HG02885 (cell line): ENCODE results near the gene ADAMTS2.

Source experiments
- ATAC-seq: cut with Tn5 transposase; IDR thresholded peaks from one replicate; pipeline ENCODE4 v1.9.1; 2021; ENCODE audit warnings: mild to moderate bottlenecking; ENCODE audit not compliant: unreplicated experiment, poor library complexity

The ADAMTS2 gene

GRCh38 chr5:179207920-179208705 is 137.1 kb downstream of the ADAMTS2 start:
- ATAC-seq = no peak

DNA sequence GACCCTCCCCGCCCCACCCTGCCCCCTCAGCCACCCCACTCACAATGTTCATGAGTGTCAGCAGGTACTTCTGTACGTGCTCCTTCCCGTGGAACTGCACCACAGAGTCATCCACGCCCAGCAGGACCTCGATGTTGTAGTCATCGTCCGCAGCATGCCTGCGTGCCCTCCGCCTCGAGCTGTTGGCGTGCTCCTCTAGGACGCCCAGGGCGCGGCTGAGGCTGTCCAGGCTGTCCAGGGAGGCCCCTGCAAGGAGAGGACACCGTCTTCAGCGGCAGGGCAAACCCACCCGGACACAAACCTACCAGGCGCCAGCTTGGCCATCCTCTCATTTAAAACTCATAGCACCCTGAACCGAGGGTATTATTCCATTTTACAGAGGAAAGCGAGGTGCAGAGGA is 137.8 kb downstream of the ADAMTS2 start:
- ATAC-seq = no peak

- no peak for ATAC-seq
These were observed 138.9 kb downstream of the ADAMTS2 start for GRCh38 chr5:179206366-179206765.

GRCh38 chr5:179205277-179205676 is 140.0 kb downstream of the ADAMTS2 start:
- no peak for ATAC-seq

DNA sequence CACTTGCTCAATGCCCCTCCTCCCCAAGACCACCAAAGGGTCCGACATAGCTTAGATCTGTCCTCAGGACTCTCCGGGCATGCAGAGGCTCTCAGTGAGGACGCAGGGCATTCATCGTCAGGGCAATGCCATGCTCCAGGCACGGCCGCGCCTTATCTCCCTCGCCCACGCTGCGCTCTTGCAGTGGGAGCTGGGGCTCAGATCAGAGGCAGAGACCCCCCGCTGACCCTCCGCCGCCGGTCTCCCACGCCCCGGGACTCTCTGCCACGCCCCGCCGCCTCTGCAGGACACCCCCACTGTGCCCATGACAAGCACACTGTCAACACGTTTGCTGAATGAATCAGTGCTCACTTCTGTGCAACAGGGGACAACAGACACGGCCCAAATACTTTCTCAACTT is 140.7 kb downstream of the ADAMTS2 start:
- no peak for ATAC-seq

DNA sequence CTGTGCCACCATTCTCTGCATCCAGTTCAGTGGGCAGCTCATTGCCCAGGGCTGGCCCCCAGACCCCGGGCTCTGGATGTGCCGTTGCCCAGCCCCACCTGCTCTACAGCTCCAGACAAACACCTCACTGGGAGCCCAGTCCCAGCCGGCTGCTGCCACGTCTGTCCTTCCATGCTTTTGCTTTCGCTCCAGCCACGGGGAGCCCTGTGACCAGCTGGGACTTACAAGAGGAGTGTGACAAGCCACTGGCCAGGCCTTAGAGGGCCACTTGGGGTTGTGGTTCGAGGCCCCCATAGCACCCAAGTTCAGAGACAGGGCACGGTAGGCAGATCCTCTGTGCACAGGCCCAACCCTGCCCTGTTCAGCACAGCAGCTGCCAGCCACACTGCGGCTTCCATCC is 142.0 kb downstream of the ADAMTS2 start:
- no peak for ATAC-seq

- no peak for ATAC-seq
These were observed 143.3 kb downstream of the ADAMTS2 start for GRCh38 chr5:179201986-179202385.

DNA sequence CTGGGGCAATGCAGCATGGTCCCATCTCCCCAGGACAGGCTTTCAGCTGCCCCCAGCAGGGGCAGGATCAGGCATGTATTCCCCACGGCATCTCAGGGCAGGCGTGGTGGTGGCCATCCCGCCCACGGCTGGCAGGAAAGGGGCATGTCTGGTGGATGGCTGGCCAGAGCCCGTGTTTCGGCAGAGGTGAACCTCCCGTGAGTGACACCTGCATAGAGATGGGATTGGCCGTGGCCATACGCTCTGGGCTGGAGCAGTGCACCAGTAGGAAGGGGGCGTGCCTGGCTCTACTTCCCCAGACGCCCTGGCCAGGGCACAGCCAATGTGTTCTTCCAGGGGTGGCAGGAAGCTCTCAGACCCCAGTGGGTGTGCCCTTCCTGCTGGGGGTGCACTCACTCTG is 146.0 kb downstream of the ADAMTS2 start:
- no peak for ATAC-seq

GRCh38 chr5:179198825-179199224 is 146.4 kb downstream of the ADAMTS2 start:
- no peak for ATAC-seq

- no peak for ATAC-seq
These were observed 148.7 kb downstream of the ADAMTS2 start for GRCh38 chr5:179196405-179197079.

DNA sequence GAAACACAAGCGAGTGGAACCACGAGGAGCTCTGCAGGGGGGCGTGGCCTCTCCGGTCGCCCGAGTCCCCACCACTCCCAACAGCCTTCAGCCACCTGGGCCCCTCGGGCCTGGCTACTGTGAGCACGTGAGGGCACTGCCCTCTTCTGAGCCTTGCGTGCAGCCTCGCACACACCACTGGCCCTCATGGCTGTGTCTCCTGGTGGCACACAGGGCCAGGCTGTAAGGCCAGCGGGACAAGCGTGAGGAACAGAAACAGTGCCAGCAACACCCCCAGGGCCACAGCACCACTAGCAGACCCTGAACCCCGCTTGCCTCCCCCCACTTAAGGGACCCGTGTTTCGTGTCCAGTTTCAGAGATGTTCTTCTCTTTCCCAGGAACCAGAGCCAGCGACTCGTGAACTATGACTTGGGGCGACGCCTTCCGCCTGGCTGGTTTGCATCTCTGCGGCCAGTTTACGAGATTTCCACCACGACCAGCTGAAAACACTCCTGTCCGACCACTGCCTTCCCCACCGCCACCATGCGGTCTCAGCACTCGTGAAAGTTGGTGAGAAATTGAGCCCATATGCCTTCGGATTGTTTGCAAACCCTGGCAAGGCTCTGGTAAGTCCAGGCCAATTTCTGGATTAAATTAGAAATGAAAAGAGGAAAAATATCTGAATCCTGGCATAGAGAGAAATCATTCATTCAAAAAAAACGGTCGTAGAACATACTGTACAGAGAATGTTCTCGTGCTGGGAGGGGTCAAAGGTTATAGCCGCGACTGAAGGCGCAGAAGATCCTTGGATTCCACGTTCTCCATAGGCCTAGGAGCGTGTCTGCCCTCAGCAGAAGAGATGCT is 149.5 kb downstream of the ADAMTS2 start:
- ATAC-seq = no peak

GRCh38 chr5:179194941-179195381 is 150.3 kb downstream of the ADAMTS2 start:
- ATAC-seq = no peak

DNA sequence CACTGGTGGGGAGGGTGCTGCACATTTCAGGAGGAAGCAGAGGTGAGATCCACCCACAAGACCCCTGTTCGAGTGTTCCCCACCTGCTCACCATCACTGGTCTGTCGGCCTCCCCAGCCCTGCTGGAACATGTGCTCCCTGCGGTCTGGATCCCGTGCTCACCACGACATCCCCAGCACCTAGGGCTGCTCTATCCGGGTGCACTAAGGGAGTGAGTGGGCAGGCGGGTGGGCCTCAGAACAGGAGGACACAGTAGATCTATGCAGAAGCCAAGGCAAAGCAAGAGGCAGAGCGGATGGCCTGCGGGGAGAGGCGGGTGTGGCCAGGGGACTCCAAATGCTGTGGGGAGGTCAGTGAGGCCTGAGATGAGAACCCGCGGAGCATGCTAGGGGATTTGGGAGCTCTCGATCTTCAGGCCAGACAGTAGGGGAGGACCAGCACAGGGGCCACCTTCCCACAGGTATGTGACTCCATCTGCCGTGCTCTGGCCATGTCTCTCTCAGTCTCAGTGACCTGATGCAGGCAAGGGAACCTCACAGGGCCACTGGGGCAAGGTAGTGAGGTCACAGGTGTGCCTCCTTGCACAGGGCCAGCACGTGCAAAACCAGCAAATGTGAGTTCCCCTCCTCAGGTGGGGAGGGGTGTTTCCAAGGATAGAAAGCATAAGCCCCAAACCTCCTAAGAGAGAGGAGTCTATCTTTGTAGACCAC is 150.9 kb downstream of the ADAMTS2 start:
- no peak for ATAC-seq

GRCh38 chr5:179193746-179194145 is 151.5 kb downstream of the ADAMTS2 start:
- ATAC-seq = no peak

- ATAC-seq = no peak
These were observed 152.3 kb downstream of the ADAMTS2 start for GRCh38 chr5:179192891-179193470.

- ATAC-seq = no peak
These were observed 152.9 kb downstream of the ADAMTS2 start for GRCh38 chr5:179192185-179192890.

DNA sequence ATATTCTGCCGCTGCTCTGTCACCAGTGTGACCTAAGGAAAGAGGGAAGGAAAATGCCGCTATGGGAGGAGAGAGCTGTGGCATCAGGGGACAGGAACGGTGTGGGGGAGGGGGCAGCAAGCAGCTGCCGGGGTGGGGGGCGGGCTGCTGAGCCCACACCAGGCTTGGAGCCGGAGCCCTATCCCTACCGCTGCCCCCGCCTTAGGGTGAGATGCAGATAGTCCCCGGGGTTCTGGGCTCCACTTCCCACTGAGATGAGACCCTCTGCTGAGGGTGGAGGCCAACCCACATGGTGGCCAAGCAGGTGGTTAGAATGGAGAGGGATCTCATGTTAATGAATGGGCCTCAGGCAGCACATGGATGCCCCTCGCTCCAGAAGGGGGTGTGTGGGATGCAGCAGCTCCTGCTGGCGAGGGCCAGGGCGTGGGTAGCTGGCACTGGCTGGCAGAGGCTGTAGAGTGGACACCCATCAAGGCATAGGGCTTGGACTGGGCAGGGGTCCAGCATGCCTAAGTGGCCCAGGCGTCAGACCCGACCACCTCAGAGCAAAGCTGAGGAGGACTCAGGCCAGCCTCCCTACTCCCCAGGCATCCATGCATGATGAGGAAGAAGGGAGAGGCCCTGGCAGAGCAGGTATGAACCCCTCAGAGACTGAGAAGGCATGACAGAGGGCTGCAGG is 153.6 kb downstream of the ADAMTS2 start:
- no peak for ATAC-seq

DNA sequence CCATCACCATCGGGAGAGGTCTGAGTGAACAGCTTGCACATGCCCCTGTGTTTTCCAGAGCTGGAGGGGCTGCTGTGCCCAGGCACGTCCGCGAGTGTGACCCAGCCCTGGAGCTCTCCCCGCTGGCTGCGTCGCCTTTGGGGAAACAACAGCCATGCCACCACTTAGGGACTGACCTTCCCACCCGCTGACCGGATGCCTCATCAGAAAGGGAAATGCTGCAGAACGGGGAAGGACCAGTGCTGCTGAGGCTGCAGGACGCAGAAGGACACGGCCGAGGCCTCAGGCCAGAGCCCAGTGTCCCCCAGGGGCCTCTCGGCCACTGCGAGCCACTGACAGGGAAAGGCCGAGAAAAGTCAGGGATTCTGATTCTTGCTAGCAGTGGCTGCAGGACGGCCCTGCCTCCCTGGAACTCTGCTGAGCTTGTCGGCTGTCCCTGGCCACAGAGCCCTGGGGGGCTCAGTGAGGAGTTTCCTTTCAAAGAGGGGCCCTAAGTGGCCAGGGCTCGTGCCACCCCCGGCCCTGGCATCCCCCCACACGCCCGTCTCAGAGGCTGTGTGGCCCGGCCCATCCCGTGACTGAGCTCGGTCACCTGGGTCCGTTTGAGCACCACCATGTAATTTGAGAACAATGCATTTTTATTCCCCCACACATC is 154.3 kb downstream of the ADAMTS2 start:
- no peak for ATAC-seq
